ENCODE measurements around the gene TTC9.

The TTC9 gene

DNA sequence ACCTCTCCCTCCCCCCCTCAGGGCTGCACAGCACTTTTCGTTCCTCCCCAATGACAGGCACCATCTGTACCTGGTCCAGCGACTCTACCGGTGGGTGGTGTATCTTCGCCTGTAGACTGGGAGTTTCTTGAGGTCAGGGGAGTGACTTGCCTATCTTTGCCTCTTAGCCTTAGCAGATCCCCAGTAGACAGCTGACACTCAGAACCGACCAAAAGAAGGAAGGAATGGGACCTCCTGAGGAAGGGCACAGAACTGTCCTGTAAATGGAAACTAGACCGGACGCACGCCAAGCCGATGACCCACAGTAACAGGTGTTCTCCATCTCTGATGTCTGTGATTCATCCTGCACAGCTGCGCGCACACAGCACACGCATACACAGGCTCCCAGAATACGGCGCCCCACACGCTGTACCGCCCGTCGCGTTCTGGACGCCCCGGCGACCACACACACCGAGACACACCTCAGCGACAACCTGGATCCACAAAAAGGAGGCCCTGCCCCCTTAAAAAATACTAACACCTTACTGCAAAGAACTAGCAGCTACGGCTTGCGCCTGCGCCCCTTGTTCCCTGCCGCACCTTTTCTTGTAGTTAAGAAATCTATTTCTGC is 673 bp upstream of the TTC9 start:
- peak overlapping the region; percentile 37 to 94 (median 76) for H3K27ac Mint-ChIP-seq
- H3K36me3 Mint-ChIP-seq (ENCODE audit: low read depth), result no peaks in the 10 kb centered on the region
- TF ChIP-seq, protein P1, sequence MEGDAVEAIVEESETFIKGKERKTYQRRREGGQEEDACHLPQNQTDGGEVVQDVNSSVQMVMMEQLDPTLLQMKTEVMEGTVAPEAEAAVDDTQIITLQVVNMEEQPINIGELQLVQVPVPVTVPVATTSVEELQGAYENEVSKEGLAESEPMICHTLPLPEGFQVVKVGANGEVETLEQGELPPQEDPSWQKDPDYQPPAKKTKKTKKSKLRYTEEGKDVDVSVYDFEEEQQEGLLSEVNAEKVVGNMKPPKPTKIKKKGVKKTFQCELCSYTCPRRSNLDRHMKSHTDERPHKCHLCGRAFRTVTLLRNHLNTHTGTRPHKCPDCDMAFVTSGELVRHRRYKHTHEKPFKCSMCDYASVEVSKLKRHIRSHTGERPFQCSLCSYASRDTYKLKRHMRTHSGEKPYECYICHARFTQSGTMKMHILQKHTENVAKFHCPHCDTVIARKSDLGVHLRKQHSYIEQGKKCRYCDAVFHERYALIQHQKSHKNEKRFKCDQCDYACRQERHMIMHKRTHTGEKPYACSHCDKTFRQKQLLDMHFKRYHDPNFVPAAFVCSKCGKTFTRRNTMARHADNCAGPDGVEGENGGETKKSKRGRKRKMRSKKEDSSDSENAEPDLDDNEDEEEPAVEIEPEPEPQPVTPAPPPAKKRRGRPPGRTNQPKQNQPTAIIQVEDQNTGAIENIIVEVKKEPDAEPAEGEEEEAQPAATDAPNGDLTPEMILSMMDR (IDR thresholded peaks at IDR 0.05; ENCODE audit: unreplicated experiment in 3 of 3), result no peak
- H3K4me3 Mint-ChIP-seq, result peak overlapping the region; percentile 94 to 98 (median 97)
- H3K4me1 Mint-ChIP-seq, result peaks cover 20% of the 10 kb centered on the region
- H3K27me3 Mint-ChIP-seq (ENCODE audit: low read depth), result peaks cover 66% of the 10 kb centered on the region
- H3K9me3 Mint-ChIP-seq, result no peaks in the 10 kb centered on the region

DNA sequence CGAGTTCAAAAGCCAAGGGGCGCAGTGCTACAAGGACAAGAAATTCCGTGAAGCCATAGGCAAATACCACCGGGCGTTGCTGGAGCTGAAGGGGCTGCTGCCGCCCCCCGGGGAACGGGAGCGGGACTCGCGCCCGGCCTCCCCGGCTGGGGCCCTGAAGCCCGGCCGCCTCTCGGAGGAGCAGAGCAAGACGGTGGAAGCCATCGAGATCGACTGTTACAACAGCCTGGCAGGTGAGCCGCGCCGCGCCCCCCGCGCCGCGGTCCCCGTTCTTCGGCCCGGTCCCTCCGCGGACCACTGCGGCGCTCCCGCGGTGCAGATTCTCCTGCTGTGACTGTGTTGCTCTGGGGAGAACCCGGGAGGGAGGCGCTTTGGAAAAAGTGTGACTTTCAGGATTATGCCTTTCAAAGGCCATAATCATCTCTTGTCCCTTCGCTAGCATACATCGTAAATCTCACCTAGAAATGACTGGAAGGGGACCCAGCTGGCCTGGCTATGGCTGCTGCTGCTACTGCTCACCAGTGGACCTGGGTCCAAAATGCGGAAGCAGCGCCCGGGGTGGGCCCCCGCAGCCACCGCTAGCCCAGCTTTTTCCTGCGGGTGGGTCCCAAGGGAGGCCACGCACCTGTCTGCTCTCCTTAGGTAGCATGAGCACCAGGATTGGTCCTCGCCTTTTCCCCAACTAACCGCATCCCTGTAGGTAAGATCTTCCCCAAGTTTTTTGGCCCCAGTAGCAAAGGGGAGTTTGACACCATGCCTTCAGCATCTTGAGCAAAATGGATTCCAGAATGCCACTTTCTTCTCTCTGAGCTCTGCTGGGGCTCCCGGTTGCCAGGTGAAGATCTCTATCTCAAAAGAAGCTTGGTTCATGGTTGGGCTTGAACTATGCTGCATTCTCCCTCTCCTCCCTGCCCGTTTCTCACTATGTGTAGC is 853 bp downstream of the TTC9 start:
- Mint-ChIP-seq H3K27me3 (ENCODE audit: low read depth) (peaks cover 62% of the 10 kb centered on the region), H3K4me3 (peak overlapping the region; percentile 85 to 88 (median 88)), H3K36me3 (ENCODE audit: low read depth) (no peaks in the 10 kb centered on the region), H3K4me1 (peaks cover 20% of the 10 kb centered on the region), H3K9me3 (no peaks in the 10 kb centered on the region), H3K27ac (no peak overlapping the region)
- TF ChIP-seq, protein P1 (IDR thresholded peaks at IDR 0.05; ENCODE audit: unreplicated experiment in 3 of 3), result no peak

DNA sequence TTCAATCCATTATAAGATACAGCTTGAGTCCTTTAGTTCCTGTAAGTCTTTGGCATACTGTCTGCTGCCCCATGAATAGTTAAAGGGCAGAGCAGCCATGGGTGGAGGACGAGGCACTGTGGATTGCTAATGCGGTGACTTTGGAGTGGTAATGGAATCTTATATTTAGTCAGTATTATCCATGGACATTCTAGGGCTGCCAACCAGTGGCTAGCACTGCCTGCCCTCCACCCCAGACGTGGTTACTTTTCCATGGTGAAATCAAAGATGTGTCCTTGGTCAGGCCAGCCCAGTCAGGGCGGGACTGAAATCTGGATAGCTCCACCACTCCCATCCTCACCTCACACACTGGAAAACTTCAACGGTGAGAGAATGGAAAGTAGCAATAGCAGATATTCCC is 2.3 kb downstream of the TTC9 start:
- H3K36me3 Mint-ChIP-seq (ENCODE audit: low read depth), result no peaks in the 10 kb centered on the region
- H3K9me3 Mint-ChIP-seq, result no peaks in the 10 kb centered on the region
- peaks cover 51% of the 10 kb centered on the region for H3K27me3 Mint-ChIP-seq (ENCODE audit: low read depth)
- no peak overlapping the region for H3K27ac Mint-ChIP-seq
- TF ChIP-seq, protein P1 (IDR thresholded peaks at IDR 0.05; ENCODE audit: unreplicated experiment in 3 of 3), result no peak
- H3K4me3 Mint-ChIP-seq, result peak overlapping the region in 2 of 3 experiments; percentile 88
- peaks cover 26% of the 10 kb centered on the region for H3K4me1 Mint-ChIP-seq

GRCh38 chr14:70645892-70646291 is 4.2 kb downstream of the TTC9 start:
- peaks cover 34% of the 10 kb centered on the region for H3K27me3 Mint-ChIP-seq (ENCODE audit: low read depth)
- H3K9me3 Mint-ChIP-seq, result no peaks in the 10 kb centered on the region
- TF ChIP-seq, protein P1 (IDR thresholded peaks at IDR 0.05; ENCODE audit: unreplicated experiment in 3 of 3), result no peak
- H3K36me3 Mint-ChIP-seq (ENCODE audit: low read depth), result no peaks in the 10 kb centered on the region
- no peak overlapping the region for H3K27ac Mint-ChIP-seq
- H3K4me3 Mint-ChIP-seq, result no peak overlapping the region
- peaks cover 24% of the 10 kb centered on the region for H3K4me1 Mint-ChIP-seq

DNA sequence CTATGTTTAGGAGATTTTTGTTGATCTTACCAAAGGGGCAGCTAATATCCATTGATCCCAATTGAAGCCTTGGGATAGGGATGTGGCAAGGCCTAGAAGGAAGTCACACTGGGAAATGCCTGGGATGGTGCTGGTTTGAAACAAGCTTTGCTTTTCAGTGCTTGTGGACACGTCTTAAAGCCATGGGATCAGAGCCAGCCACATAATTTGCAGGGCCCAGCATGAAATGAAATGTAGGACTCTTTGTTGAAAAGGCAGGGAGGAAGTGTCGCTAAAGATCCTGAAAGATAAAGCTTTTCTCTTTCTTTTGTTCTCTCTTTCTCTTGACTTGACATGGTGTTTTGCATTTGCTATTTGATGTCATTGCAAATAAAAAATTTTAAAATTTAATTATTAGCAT is 5.0 kb downstream of the TTC9 start:
- H3K36me3 Mint-ChIP-seq (ENCODE audit: low read depth), result no peaks in the 10 kb centered on the region
- no peak overlapping the region for H3K27ac Mint-ChIP-seq
- no peaks in the 10 kb centered on the region for H3K9me3 Mint-ChIP-seq
- peaks cover 27% of the 10 kb centered on the region for H3K27me3 Mint-ChIP-seq (ENCODE audit: low read depth)
- H3K4me1 Mint-ChIP-seq, result peaks cover 19% of the 10 kb centered on the region
- TF ChIP-seq, protein P1 (IDR thresholded peaks at IDR 0.05; ENCODE audit: unreplicated experiment in 3 of 3), result no peak
- H3K4me3 Mint-ChIP-seq, result no peak overlapping the region
